ENCODE data around the gene RPL18.
"Not testable (repeated sequence)": the region's sequence is repeated elsewhere in the genome, so short reads cannot be mapped to it uniquely, and the experiment has no call there.

The RPL18 gene

GRCh38 chr19:48588670-48589401 is 30.1 kb downstream of the RPL18 start:
- in situ Hi-C loops (cut with MboI; ENCODE audit: low sequenced_read_pairs), result no loop called here

GRCh38 chr19:48587387-48587786 is 31.6 kb downstream of the RPL18 start:
- in situ Hi-C loops (cut with MboI; ENCODE audit: low sequenced_read_pairs), result no loop called here

- in situ Hi-C loops (cut with MboI; ENCODE audit: low sequenced_read_pairs), result no loop called here
These were observed 36.8 kb downstream of the RPL18 start for GRCh38 chr19:48582168-48582567.

- in situ Hi-C loops (cut with MboI; ENCODE audit: low sequenced_read_pairs), result no loop called here
These were observed 40.1 kb downstream of the RPL18 start for GRCh38 chr19:48578891-48579290.

- in situ Hi-C loops (cut with MboI; ENCODE audit: low sequenced_read_pairs), result not testable (repeated sequence)
These were observed 41.1 kb downstream of the RPL18 start for GRCh38 chr19:48577908-48578307.

- in situ Hi-C loops (cut with MboI; ENCODE audit: low sequenced_read_pairs), result no loop called here
These were observed 42.9 kb downstream of the RPL18 start for GRCh38 chr19:48575931-48576622.

- in situ Hi-C loops (cut with MboI; ENCODE audit: low sequenced_read_pairs), result no loop called here
These were observed 45.8 kb downstream of the RPL18 start for GRCh38 chr19:48573163-48573505.

GRCh38 chr19:48571378-48572162 is 47.4 kb downstream of the RPL18 start:
- in situ Hi-C loops (cut with MboI; ENCODE audit: low sequenced_read_pairs), result no loop called here

- in situ Hi-C loops (cut with MboI; ENCODE audit: low sequenced_read_pairs), result no loop called here
These were observed 49.2 kb downstream of the RPL18 start for GRCh38 chr19:48569814-48570213.

- in situ Hi-C loops (cut with MboI; ENCODE audit: low sequenced_read_pairs), result no loop called here
These were observed 50.6 kb downstream of the RPL18 start for GRCh38 chr19:48568345-48568886.

Data from hTERT RPE-1 (cell line).